NB4 (cell line): ENCODE results near the gene BATF.

Source experiments
- CTCF ChIP-seq: IDR thresholded peaks from one replicate; pipeline ENCODE4 v1.5.1; 2012; ENCODE audit warnings: low read depth, low read length
- MAX ChIP-seq: IDR thresholded peaks from 2 replicates; pipeline ENCODE4 v1.6.1; 2011; ENCODE audit warnings: low read depth, low read length
- POLR2A ChIP-seq: IDR thresholded peaks from 2 replicates; pipeline ENCODE4 v1.6.1; 2011; ENCODE audit warnings: mild to moderate bottlenecking; ENCODE audit not compliant: insufficient read length; ENCODE audit errors: extremely low read depth

DNA sequence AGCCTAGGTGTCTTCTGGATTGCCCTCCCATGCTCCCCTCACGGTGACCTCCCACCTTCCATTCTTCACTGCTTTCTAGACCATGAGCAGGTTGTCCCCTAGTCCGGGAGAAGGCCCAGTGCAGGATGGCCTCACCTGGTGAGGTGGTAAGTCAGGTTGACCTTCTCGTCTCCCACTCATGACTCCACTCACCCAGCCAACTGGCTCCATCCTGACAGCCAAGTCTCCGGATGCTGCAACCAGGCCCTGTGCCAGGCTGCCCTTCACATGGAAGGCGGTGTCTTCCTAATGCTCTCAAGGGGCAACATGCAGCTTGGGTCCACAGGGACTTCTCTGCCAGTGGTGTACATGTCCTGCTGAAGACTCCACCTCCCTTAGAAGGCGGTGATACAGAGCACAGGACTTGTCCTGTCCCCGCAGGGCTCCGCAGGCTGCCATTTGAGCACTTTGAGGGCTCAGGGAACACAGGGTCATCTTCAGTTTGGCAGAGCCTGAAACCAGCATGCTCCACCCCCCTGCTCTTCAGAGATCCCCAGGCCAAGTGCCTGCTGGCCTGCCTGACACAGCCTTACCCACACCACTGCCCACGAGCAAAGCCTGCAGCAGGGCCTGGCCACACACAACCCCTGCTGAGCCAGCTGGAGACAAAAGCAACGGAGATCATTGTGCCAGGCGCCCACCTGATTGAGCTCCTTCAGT is 25.4 kb downstream of the BATF start:
- TF ChIP-seq CTCF (no peak), MAX (no peak), POLR2A (no peak)
